GM12873 (cell line): ENCODE data around the gene TXNL4B.

Experiments
- CTCF ChIP-seq: IDR thresholded peaks from 2 replicates; pipeline ENCODE4 v1.5.1; 2012; ENCODE audit warnings: low read depth, mild to moderate bottlenecking, moderate library complexity, low read length, control low read depth; ENCODE audit not compliant: insufficient read depth; ENCODE audit errors: missing control alignments

TXNL4B gene

DNA sequence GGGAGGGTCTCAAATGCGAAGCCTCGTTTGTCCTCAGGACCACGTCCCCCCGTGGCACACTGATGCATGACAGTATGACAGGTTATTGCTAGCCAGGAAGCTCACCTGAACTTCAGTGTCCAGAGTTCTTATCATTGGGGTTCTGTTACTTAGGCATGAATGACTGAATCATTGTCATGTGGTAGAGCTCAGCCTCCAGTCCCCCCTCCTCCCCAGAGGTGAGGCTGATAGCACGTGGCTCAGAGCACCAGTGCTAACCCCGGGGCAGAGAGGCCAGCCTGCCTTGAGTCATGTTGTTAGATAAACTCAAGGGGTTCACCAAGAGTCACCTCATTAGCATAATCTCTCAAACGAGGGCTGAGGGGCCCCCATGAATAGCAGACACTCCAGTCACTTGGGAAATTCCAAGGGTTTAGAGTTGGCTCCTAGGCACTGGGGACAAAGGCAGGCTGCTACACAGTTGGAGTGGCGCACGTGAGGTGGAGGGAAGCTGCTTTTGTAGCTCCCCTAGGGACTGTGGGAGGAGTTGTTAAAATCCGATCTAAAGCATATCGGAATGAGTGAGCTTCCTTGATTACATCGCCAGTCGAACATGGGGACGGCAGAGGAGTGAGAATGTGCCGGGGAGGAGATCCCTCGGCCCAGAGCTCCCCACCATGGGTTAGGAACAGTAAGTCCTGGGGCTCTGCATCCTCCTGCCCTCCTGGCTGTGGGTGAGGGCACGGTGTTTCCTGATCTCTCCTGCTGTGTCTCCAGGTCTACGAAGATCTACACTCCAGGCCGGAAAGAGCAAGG, 18.4 kb upstream of the TXNL4B start:
- TF ChIP-seq CTCF = no peak

- TF ChIP-seq CTCF = no peak
These were observed 17.5 kb upstream of the TXNL4B start for GRCh38 chr16:72110662-72111615.

DNA sequence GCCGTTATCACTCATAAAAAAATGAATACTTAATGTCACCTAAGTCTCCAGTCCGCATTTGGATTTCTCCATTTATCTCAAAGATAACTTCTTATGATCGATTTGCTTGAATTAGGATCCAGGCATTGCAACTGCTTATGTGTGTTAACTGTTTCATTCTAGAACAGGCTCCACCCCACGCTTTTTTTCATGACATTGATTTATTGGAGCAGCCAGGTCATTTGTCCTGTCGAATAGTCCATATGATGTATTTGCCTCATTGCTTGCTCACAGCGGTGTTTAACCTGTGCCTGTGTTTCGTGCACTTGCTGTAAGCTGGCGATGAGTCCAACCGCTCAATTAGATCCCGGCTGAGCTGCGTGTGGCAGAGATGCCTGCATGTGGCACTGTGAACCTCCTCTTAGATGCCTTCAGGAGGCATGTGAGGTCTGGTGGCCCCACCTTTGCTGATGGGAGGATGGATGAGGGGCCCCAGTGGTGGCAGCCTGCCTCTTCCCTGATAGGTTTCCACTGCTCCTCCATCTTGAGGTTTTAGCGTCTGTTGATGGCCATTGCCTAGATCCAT, 16.6 kb upstream of the TXNL4B start:
- no peak for TF ChIP-seq CTCF

DNA sequence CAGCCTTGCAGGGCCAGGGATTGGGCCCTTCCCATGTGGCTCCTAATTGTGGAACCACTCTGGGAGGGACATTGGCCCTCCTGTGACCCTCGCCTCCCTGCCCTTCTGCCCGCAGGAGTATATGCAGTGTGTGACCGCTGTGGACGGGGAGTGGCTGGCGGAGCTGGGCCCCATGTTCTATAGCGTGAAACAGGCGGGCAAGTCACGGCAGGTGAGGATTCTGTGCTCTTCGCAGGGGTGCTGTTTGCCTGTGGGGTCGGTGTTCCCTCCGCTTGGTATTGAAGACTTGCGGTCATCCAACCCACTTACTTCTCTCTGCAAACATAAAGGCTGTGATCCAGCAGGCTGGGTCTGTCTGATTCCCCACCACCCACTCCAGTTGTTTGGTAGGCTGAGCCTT, 15.9 kb upstream of the TXNL4B start:
- no peak for TF ChIP-seq CTCF

DNA sequence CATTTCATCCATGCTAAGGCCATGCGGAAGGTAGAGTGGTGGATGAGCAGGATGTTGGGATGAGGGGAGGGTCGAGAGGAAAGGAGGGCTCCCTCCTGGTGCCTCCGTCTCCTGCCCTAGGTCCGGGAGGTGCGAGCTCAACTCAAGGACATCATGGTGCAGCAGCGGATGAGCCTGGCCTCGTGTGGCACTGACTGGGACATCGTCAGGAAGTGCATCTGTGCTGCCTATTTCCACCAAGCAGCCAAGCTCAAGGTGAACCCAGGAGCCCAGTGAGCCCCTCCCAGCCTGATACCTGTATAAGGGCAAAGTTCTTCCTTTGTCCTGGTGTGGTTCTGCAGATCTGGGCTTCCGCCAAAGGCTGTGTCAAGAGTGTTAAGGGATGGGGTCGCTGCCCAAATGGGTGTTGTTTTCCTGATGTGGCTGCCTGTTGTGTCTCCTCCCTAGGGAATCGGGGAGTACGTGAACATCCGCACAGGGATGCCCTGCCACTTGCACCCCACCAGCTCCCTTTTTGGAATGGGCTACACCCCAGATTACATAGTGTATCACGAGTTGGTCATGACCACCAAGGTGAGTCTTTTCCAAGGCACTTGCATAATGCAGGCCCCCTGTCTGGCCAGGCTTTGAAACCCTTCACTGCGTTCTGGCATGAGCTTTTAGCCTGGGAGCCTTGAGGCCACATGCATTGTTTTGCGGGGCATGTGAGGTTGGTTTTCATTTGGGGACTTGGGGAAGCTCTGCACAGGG, 15.1 kb upstream of the TXNL4B start:
- no peak for TF ChIP-seq CTCF

DNA sequence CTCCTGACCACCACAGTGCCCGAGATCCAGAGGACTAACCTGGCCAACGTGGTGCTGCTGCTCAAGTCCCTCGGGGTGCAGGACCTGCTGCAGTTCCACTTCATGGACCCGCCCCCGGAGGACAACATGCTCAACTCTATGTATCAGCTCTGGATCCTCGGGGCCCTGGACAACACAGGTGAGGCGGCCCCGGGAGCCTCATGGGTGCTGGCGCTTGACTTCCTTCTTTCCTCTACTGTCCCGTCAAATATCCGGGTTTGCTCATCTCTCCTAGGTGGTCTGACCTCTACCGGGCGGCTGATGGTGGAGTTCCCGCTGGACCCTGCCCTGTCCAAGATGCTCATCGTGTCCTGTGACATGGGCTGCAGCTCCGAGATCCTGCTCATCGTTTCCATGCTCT, 14.0 kb upstream of the TXNL4B start:
- no peak for TF ChIP-seq CTCF

GRCh38 chr16:72105978-72106377, 12.6 kb upstream of the TXNL4B start:
- TF ChIP-seq CTCF = no peak
